Measurements from ENCODE around the gene CCDC187.

GRCh38 chr9:136346157-136346481 lies 42.2 kb upstream of the CCDC187 start:
- TF ChIP-seq, protein P1, sequence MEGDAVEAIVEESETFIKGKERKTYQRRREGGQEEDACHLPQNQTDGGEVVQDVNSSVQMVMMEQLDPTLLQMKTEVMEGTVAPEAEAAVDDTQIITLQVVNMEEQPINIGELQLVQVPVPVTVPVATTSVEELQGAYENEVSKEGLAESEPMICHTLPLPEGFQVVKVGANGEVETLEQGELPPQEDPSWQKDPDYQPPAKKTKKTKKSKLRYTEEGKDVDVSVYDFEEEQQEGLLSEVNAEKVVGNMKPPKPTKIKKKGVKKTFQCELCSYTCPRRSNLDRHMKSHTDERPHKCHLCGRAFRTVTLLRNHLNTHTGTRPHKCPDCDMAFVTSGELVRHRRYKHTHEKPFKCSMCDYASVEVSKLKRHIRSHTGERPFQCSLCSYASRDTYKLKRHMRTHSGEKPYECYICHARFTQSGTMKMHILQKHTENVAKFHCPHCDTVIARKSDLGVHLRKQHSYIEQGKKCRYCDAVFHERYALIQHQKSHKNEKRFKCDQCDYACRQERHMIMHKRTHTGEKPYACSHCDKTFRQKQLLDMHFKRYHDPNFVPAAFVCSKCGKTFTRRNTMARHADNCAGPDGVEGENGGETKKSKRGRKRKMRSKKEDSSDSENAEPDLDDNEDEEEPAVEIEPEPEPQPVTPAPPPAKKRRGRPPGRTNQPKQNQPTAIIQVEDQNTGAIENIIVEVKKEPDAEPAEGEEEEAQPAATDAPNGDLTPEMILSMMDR (IDR thresholded peaks at IDR 0.05): peak in 1 of 3 experiments; percentile 7
- TF ChIP-seq POLR2A (IDR thresholded peaks at IDR 0.05): no peak
